Mesenchymal stem cell (in vitro differentiated cells and primary cell): ENCODE data around the gene MOSPD3.

Source experiments
- DNase-seq: peaks from one replicate; pipeline ENCODE4 v3.0.0-alpha.2; 2013
- H2AFZ ChIP-seq: one replicate; pipeline ENCODE4 v1.6.1; 2013; ENCODE audit warnings: low read depth, mild to moderate bottlenecking, control low read depth, inconsistent platforms, low read length, moderate library complexity
- H2AK5ac ChIP-seq: 2 replicates; pipeline ENCODE4 v1.6.1; 2013; ENCODE audit warnings: low read length, moderate library complexity, mild to moderate bottlenecking, inconsistent platforms; ENCODE audit not compliant: severe bottlenecking
- H2BK120ac ChIP-seq: one replicate; pipeline ENCODE4 v1.6.1; 2013; ENCODE audit warnings: low read depth, mild to moderate bottlenecking, inconsistent platforms, low read length, moderate library complexity
- H2BK12ac ChIP-seq, 2 experiments: one replicate each; pipeline ENCODE4 v1.6.1; 2013; ENCODE audit warnings: inconsistent platforms in 2 of 2, low read length in 2 of 2, mild to moderate bottlenecking in 2 of 2, moderate library complexity in 2 of 2, control low read depth in 1 of 2
- H2BK15ac ChIP-seq: one replicate; pipeline ENCODE4 v1.6.1; 2013; ENCODE audit warnings: mild to moderate bottlenecking, low read depth, inconsistent platforms; ENCODE audit not compliant: poor library complexity, severe bottlenecking
- H2BK5ac ChIP-seq: 2 replicates; pipeline ENCODE4 v1.6.1; 2013; ENCODE audit warnings: low read depth, mild to moderate bottlenecking, low read length, control low read depth, inconsistent platforms; ENCODE audit not compliant: poor library complexity, severe bottlenecking
- H3K14ac ChIP-seq, 2 experiments: one replicate each; pipeline ENCODE4 v1.6.1; 2013; ENCODE audit warnings: inconsistent platforms in 2 of 2, low read length in 2 of 2, control low read depth in 1 of 2, mild to moderate bottlenecking in 1 of 2, moderate library complexity in 1 of 2
- H3K18ac ChIP-seq, 2 experiments: one replicate each; pipeline ENCODE4 v1.6.1; 2013; ENCODE audit warnings: inconsistent platforms in 2 of 2, low read length in 2 of 2, control low read depth in 1 of 2, low read depth in 1 of 2, mild to moderate bottlenecking in 1 of 2
- H3K23ac ChIP-seq, 2 experiments: one replicate each; pipeline ENCODE4 v1.6.1; 2013; ENCODE audit warnings: inconsistent platforms in 2 of 2, low read length in 2 of 2, mild to moderate bottlenecking in 2 of 2, moderate library complexity in 2 of 2, control low read depth in 1 of 2
- H3K27ac ChIP-seq: 2 replicates; pipeline ENCODE4 v1.5.1; 2013; ENCODE audit warnings: mild to moderate bottlenecking, moderate library complexity, low read length, control low read depth, inconsistent platforms; ENCODE audit not compliant: poor library complexity, severe bottlenecking
- H3K27me3 ChIP-seq, 2 experiments: 2 replicates each; pipeline versions ENCODE4 v1.6.1 to v1.7.0; 2013; ENCODE audit warnings: low read length in 2 of 2, mild to moderate bottlenecking in 2 of 2, moderate library complexity in 2 of 2, control low read depth in 1 of 2, inconsistent platforms in 1 of 2; ENCODE audit not compliant: control insufficient read depth in 1 of 2, insufficient read depth in 1 of 2
- H3K36me3 ChIP-seq, 2 experiments: 2 replicates each; pipeline versions ENCODE4 v1.6.1 to v1.7.0; 2013; ENCODE audit warnings: low read length in 2 of 2, control low read depth in 1 of 2, inconsistent platforms in 1 of 2, low read depth in 1 of 2, mild to moderate bottlenecking in 1 of 2; ENCODE audit not compliant: insufficient read depth in 2 of 2, control insufficient read depth in 1 of 2
- H3K4ac ChIP-seq, 2 experiments: one replicate each; pipeline ENCODE4 v1.6.1; 2013; ENCODE audit warnings: inconsistent platforms in 2 of 2, low read length in 2 of 2, mild to moderate bottlenecking in 2 of 2, moderate library complexity in 2 of 2, control low read depth in 1 of 2, low read depth in 1 of 2
- H3K4me1 ChIP-seq: 2 replicates; pipeline ENCODE4 v1.6.1; 2013; ENCODE audit warnings: low read depth, low read length, control low read depth; ENCODE audit not compliant: control insufficient read depth, insufficient read depth
- H3K4me2 ChIP-seq: 2 replicates; pipeline ENCODE4 v1.6.1; 2013; ENCODE audit warnings: low read length, mild to moderate bottlenecking, inconsistent platforms; ENCODE audit not compliant: poor library complexity, severe bottlenecking
- H3K4me3 ChIP-seq, 2 experiments: 2 replicates each; pipeline versions ENCODE4 v1.5.1 to v1.7.0; 2013; ENCODE audit warnings: low read length in 2 of 2, mild to moderate bottlenecking in 2 of 2, control low read depth in 1 of 2, low read depth in 1 of 2; ENCODE audit not compliant: insufficient read depth in 1 of 2
- H3K79me1 ChIP-seq: replicated peaks from 2 replicates; pipeline ENCODE4 v1.6.1; 2013; ENCODE audit warnings: mild to moderate bottlenecking, control low read depth, low read length, inconsistent platforms; ENCODE audit not compliant: poor library complexity, severe bottlenecking
- H3K9ac ChIP-seq: 2 replicates; pipeline ENCODE4 v1.7.0; 2013; ENCODE audit warnings: mild to moderate bottlenecking, low read length, moderate library complexity
- H3K9me3 ChIP-seq: 2 replicates; pipeline ENCODE4 v1.7.0; 2013; ENCODE audit warnings: mild to moderate bottlenecking, low read length; ENCODE audit not compliant: control insufficient read depth
- H4K8ac ChIP-seq: one replicate; pipeline ENCODE4 v1.6.1; 2013; ENCODE audit warnings: inconsistent platforms, mild to moderate bottlenecking, low read length, moderate library complexity
- H4K91ac ChIP-seq: one replicate; pipeline ENCODE4 v1.6.1; 2013; ENCODE audit warnings: mild to moderate bottlenecking, low read length, inconsistent platforms
- WGBS: methylation state at CpG from one replicate; pipeline ENCODE4 v1.1.7; 2013; ENCODE audit warnings: mixed read lengths; 5-methylcytosine and 5-hydroxymethylcytosine counted together

MOSPD3 gene

DNA sequence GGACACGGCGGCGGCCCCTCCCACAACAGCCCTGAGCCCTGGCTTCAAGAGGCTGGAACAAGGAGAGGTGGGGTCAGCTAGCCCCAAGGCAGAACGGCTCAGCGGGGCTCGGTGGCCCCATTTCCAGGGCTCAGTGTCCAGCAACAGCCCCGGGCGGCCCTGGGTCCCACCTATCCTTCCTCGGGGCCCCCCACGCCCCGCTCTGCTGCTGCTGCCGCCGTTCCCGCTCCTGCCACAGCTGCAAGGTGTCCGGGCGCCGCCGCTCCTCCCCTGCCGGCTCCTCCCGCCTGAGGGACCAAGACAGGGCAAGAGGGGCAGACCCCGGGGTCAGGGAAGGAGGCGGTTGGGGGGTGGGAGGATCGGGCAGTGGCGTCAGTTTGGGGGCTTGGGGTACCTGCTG is 35.2 kb upstream of the MOSPD3 start:
- H3K4me2 ChIP-seq: no peak overlapping the region
- H2BK12ac ChIP-seq: no peak overlapping the region
- H3K36me3 ChIP-seq: peaks cover 64 to 97% of the 10 kb centered on the region in 2 experiments
- no peak overlapping the region for H2BK5ac ChIP-seq
- H3K9ac ChIP-seq: no peak overlapping the region
- H3K79me1 ChIP-seq: peaks cover 40% of the 10 kb centered on the region
- H4K8ac ChIP-seq: no peak overlapping the region
- no peak overlapping the region for H3K4me3 ChIP-seq
- no peaks in the 10 kb centered on the region for H3K9me3 ChIP-seq
- no peak overlapping the region for H2AK5ac ChIP-seq
- 94% methylated on average over 24 of the region's 24 CpGs for WGBS
- H3K14ac ChIP-seq: no peak overlapping the region
- peaks cover 16% of the 10 kb centered on the region for H3K4me1 ChIP-seq
- H4K91ac ChIP-seq: no peak overlapping the region
- H2BK15ac ChIP-seq: no peak overlapping the region
- no peak for DNase-seq
- peaks cover 0 to under 1% of the 10 kb centered on the region in 2 experiments for H3K27me3 ChIP-seq
- no peak overlapping the region for H2BK120ac ChIP-seq
- no peak overlapping the region for H2AFZ ChIP-seq
- no peak overlapping the region for H3K27ac ChIP-seq
- no peak overlapping the region for H3K23ac ChIP-seq
- no peak overlapping the region for H3K4ac ChIP-seq
- no peak overlapping the region for H3K18ac ChIP-seq

DNA sequence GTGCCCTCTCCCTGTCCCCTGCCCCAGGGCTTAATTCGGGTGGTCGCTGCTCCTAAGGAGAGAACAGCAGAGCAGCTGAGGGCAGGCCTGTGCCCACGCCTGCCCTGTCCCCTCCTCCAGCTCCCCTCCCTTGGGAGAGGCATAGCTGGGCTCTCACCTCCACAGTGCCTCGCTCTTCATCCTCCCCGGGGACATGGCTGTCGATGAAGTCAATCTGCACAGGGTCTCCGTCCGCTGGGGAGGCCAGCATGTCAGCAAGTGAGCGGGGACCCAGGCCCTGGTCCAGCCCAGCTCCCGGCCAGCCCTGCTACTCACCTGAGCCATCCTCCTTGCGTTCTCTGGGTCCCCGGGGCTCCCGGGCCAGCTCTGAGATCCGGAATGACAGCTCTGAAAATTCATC is 34.8 kb upstream of the MOSPD3 start:
- Histone ChIP-seq H4K8ac (no peak overlapping the region), H3K4me1 (peaks cover 16% of the 10 kb centered on the region)
- WGBS: 97% methylated on average over 14 of the region's 14 CpGs

DNA sequence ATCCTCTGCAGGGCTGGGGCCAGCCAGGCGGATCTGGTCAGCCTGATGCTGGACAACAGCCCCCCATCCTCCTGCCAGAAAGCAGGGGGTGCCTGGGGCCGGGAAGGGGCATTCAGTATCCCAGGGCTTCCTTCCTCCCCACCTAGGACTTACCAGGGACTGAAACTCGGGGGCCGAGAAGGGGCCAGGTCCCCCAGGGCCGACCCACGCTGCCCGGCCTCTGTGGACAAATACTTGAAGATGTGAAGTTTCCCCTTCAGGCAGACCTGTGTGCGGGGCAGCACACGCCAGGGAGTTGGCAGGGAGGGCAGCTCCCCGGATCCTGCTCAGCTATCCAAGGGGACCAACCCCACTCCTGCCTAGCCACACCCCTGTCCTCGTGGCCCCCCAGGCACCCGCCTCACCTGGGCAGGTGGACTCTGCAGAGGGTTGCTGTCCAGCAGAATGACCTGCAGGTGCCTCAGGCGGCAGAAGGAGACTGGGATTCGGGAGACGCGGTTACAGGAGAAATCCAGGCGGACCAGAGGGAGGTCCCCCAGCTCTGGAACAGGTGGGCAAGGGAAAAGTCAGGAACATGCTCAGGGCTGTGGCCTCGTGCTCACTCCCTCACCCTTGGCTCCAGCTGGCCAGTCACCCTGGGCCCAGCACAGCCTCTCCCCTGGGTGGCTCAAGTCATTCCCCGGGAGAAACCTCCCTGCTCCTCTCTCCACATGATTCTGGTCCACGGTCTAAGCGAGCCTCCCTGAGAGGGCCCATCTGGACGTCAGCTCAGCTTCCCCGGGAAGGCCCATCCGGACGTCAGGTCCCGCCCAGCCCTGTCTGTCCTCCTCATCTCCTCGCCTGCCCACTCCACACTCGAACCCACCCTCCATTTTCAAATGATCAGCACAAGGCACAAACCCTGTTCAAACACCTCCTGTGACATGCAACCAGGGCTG is 33.8 kb upstream of the MOSPD3 start:
- H2AK5ac ChIP-seq: no peak overlapping the region
- H3K36me3 ChIP-seq: peaks cover 70 to 96% of the 10 kb centered on the region in 2 experiments
- no peak overlapping the region for H3K18ac ChIP-seq
- H3K14ac ChIP-seq: no peak overlapping the region
- H2BK120ac ChIP-seq: no peak overlapping the region
- no peak overlapping the region for H3K4me3 ChIP-seq
- H3K27me3 ChIP-seq: no peaks in the 10 kb centered on the region
- H3K4me1 ChIP-seq: peaks cover 21% of the 10 kb centered on the region
- H2BK5ac ChIP-seq: no peak overlapping the region
- DNase-seq: no peak
- H2BK15ac ChIP-seq: no peak overlapping the region
- no peak overlapping the region for H3K27ac ChIP-seq
- no peak overlapping the region for H3K4me2 ChIP-seq
- H4K91ac ChIP-seq: peak overlapping the region; percentile 54
- peak overlapping the region; percentile 21 for H4K8ac ChIP-seq
- 96% methylated on average over 27 of the region's 28 CpGs for WGBS
- peaks cover 43% of the 10 kb centered on the region for H3K79me1 ChIP-seq
- no peak overlapping the region for H2AFZ ChIP-seq
- no peaks in the 10 kb centered on the region for H3K9me3 ChIP-seq
- no peak overlapping the region for H3K4ac ChIP-seq
- H3K9ac ChIP-seq: no peak overlapping the region
- H2BK12ac ChIP-seq: peak overlapping the region in 1 of 2 experiments; percentile 23
- no peak overlapping the region for H3K23ac ChIP-seq

More for the DNA sequence above, 34.8 kb upstream of the MOSPD3 start:
- Histone ChIP-seq H3K4me2 (no peak overlapping the region), H2AK5ac (no peak overlapping the region), H3K4me3 (no peak overlapping the region), H3K27ac (no peak overlapping the region), H2AFZ (no peak overlapping the region), H3K4ac (no peak overlapping the region), H2BK15ac (no peak overlapping the region), H3K79me1 (peaks cover 40% of the 10 kb centered on the region), H4K91ac (no peak overlapping the region), H2BK120ac (no peak overlapping the region), H3K23ac (no peak overlapping the region), H3K9ac (no peak overlapping the region), H3K18ac (no peak overlapping the region), H2BK12ac (no peak overlapping the region), H3K36me3 (peaks cover 68 to 99% of the 10 kb centered on the region in 2 experiments), H3K9me3 (no peaks in the 10 kb centered on the region), H3K14ac (no peak overlapping the region), H2BK5ac (no peak overlapping the region), H3K27me3 (no peaks in the 10 kb centered on the region)
- no peak for DNase-seq

DNA sequence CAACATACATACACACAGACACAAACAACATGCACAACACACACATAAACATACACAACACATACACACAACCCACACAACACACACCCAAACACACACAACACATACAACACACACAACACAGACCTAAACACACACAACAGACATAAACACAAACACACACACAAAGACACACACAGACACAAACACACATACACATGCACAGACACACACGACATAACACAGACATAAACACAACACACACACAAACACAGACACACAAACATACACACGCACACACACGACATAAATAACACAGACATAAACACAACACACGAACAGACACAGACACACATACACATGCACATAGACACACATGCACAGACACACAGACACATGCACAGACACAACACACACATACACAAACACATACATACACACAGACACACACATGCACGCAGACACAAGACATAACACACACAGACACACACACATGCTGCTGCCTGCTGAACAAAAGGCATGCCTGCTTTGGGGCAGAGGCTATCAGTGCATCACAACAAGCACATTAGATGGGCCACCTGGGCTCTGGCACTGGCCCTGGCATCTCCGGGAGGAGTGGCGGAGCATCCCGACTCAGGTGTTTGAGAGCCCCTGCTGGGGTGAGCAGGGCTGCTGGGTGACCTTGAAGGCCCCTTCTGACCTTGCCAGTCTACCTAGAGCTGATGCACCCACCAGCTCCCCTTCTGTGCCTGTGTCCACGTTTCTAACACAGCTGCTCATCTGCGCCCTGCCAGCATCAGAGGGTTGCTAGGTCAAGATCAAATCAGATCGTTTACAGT is 31.7 kb upstream of the MOSPD3 start:
- no peak overlapping the region for H2BK15ac ChIP-seq
- no peaks in the 10 kb centered on the region for H3K27me3 ChIP-seq
- no peak overlapping the region for H2BK120ac ChIP-seq
- no peak overlapping the region for H3K9ac ChIP-seq
- H3K79me1 ChIP-seq: peaks cover 35% of the 10 kb centered on the region
- H3K9me3 ChIP-seq: no peaks in the 10 kb centered on the region
- peak overlapping the region; percentile 61 for H4K8ac ChIP-seq
- H3K27ac ChIP-seq: no peak overlapping the region
- H3K4me3 ChIP-seq: no peak overlapping the region
- no peak overlapping the region for H2BK5ac ChIP-seq
- no peak overlapping the region for H4K91ac ChIP-seq
- H2BK12ac ChIP-seq: no peak overlapping the region
- peaks cover 31% of the 10 kb centered on the region for H3K4me1 ChIP-seq
- WGBS: 95% methylated on average over 11 of the region's 11 CpGs
- H2AK5ac ChIP-seq: no peak overlapping the region
- H2AFZ ChIP-seq: no peak overlapping the region
- H3K4me2 ChIP-seq: no peak overlapping the region
- no peak overlapping the region for H3K18ac ChIP-seq
- H3K36me3 ChIP-seq: peaks cover 63 to 74% of the 10 kb centered on the region in 2 experiments
- H3K4ac ChIP-seq: no peak overlapping the region
- H3K23ac ChIP-seq: no peak overlapping the region
- no peak for DNase-seq
- no peak overlapping the region for H3K14ac ChIP-seq
